Small intestine (tissue), 7 donors: ENCODE results near the gene ZNF358. TPM values are rescaled to one million over a fixed set of nuclear protein-coding genes. Genes with fewer than 3 reads are reported as not detected.
A peak's percentile ranks its signal among the peaks of the same experiment; 100 is the strongest.

Experiments used
- DNase-seq, 2 donors: peaks; one replicate each; pipeline versions ENCODE4 v3.0.0 to v3.0.0-alpha.2; 2013
- FAIRE-seq: peaks from 2 replicates; lab custom pipeline; 2012; peaks lifted over from hg19 to GRCh38; lab: Jason Lieb, UNC
- H3K27ac ChIP-seq, 3 donors: one replicate each; pipeline ENCODE4 v1.5.1; 2013; ENCODE audit warnings: low read length in 2 of 3, mild to moderate bottlenecking in 2 of 3, control low read depth in 1 of 3, inconsistent platforms in 1 of 3, low read depth in 1 of 3, moderate library complexity in 1 of 3
- H3K27me3 ChIP-seq, 3 donors: one replicate each; pipeline ENCODE4 v1.6.1; 2013; ENCODE audit warnings: low read length in 3 of 3, inconsistent platforms in 1 of 3; ENCODE audit not compliant: control insufficient read depth in 3 of 3, insufficient read depth in 3 of 3
- H3K36me3 ChIP-seq, 3 donors: one replicate each; pipeline ENCODE4 v1.6.1; 2013; ENCODE audit warnings: low read length in 3 of 3, inconsistent platforms in 1 of 3, low read depth in 1 of 3, mild to moderate bottlenecking in 1 of 3, moderate library complexity in 1 of 3; ENCODE audit not compliant: control insufficient read depth in 3 of 3, insufficient read depth in 2 of 3
- H3K4me1 ChIP-seq, 3 donors: one replicate each; pipeline ENCODE4 v1.6.1; 2013; ENCODE audit warnings: low read length in 2 of 3, inconsistent platforms in 1 of 3, low read depth in 1 of 3, mild to moderate bottlenecking in 1 of 3, moderate library complexity in 1 of 3; ENCODE audit not compliant: control insufficient read depth in 3 of 3, insufficient read depth in 2 of 3
- H3K4me3 ChIP-seq, 3 donors: one replicate each; pipeline ENCODE4 v1.5.1; 2013; ENCODE audit warnings: low read length in 3 of 3, control low read depth in 1 of 3, inconsistent platforms in 1 of 3, low read depth in 1 of 3, mild to moderate bottlenecking in 1 of 3, moderate library complexity in 1 of 3
- H3K9me3 ChIP-seq, 2 donors: one replicate each; pipeline ENCODE4 v1.6.1; 2013; ENCODE audit warnings: low read depth in 1 of 2, low read length in 1 of 2; ENCODE audit not compliant: control insufficient read depth in 2 of 2, insufficient read depth in 1 of 2
- WGBS, 3 donors: extraction: QIAGEN DNeasy Blood & Tissue Kit; methylation state at CpG; one replicate each; pipeline ENCODE4 v1.1.7; 2013; 5-methylcytosine and 5-hydroxymethylcytosine counted together
- polyA plus RNA-seq, 4 donors: library from polyadenylated mRNA; stranded (reverse) in 3 of 4; unstranded in 1 of 4; fragments of 200-250 nt in 3 of 4; fragments of 120-200 nt in 1 of 4; gene quantifications; one replicate each; pipeline versions ENCODE4 v1.2.1 to v1.2.3, GENCODE V29; 2013
- donor health status: healthy with polysubstance abuse.
- donor health status: control.
- donor health status: control.
- donor health status: Bipolar disorder and iron deficiency.
- donor health status: healthy.

ZNF358 gene
- polyA plus RNA-seq, 4 donors = 37.3 to 77.5 (median 71.9) TPM

- Histone ChIP-seq H3K9me3 (no peaks in the 10 kb centered on the region), H3K4me3 (no peak overlapping the region), H3K4me1 (peaks cover 0 to 9% (median 3%) of the 10 kb centered on the region in 3 donors), H3K27ac (no peak overlapping the region), H3K27me3 (peaks cover 0 to 2% (median 0%) of the 10 kb centered on the region in 3 donors), H3K36me3 (no peaks in the 10 kb centered on the region)
- WGBS, 3 donors = 35 to 44% (median 37%) methylated on average over 19 to 20 of the region's 20 CpGs
- FAIRE-seq (no peak), DNase-seq (peak; percentile 85 to 99)
Measured at GRCh38 chr19:7506385-7507328, 9.2 kb upstream of the ZNF358 start.

DNA sequence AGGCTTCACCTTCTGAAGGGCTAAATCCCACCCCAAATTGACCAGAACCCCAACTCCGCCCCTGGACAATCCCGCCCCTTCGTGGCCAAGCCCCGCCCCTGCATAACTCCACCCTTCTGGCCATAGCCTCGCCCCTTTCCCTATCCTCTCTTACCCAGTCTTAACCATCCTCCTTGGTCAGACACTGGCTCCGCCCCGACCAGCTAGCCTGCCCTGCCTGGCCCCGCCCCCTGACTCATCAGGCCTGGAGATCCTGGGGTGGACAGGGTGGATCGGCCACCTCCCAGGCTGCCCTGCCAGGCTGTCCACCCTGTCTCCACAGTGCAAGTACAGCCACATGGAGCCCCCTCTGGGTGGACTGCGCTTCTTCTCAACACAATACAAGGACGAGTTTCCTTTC lies 8.0 kb upstream of the ZNF358 start:
- H3K4me1 ChIP-seq = peaks cover 0 to 9% (median 3%) of the 10 kb centered on the region in 3 donors
- H3K9me3 ChIP-seq = no peaks in the 10 kb centered on the region
- DNase-seq (peak; percentile 61 to 77), FAIRE-seq (no peak)
- WGBS, 3 donors = 28 to 42% (median 34%) methylated on average over 10 to 11 of the region's 11 CpGs
- H3K4me3 ChIP-seq = no peak overlapping the region
- no peak overlapping the region for H3K27ac ChIP-seq
- H3K36me3 ChIP-seq = no peaks in the 10 kb centered on the region
- peaks cover 0 to 2% (median 0%) of the 10 kb centered on the region in 3 donors for H3K27me3 ChIP-seq

DNA sequence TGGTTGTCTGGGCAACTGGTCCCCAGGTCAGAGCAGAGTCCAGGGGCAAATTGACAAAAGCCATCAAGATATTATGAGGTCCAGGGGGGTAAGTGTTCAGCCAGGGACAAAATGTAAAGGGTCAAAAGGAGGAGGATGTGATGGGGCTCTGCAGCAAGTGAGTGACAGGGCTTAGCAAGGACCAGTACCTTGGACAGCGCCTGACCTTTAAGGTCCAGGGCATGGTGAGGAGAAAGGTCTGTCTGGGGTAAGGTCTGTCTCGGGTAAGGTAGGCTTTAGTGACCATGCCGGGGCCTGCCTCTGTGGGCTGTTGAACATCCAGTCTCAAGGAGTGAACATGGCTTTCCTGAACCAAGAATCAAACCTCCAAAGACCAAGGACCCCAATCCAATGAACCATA lies 6.3 kb upstream of the ZNF358 start:
- Histone ChIP-seq H3K27me3 (peaks cover 0 to 2% (median 0%) of the 10 kb centered on the region in 3 donors), H3K4me3 (no peak overlapping the region), H3K4me1 (peaks cover 0 to 9% (median 3%) of the 10 kb centered on the region in 3 donors), H3K36me3 (no peaks in the 10 kb centered on the region), H3K9me3 (no peaks in the 10 kb centered on the region), H3K27ac (no peak overlapping the region)
- WGBS, 3 donors = 12 to 45% (median 39%) methylated on average over 3 of the region's 3 CpGs
- DNase-seq (no peak), FAIRE-seq (no peak)

- no peaks in the 10 kb centered on the region for H3K9me3 ChIP-seq
- peaks cover 0 to 3% (median 0%) of the 10 kb centered on the region in 3 donors for H3K36me3 ChIP-seq
- peaks cover 0 to 12% (median 0%) of the 10 kb centered on the region in 3 donors for H3K4me1 ChIP-seq
- FAIRE-seq (no peak), DNase-seq (no peak)
- WGBS, 3 donors = 37 to 57% (median 51%) methylated on average over 6 of the region's 6 CpGs
- H3K4me3 ChIP-seq = no peak overlapping the region
- H3K27ac ChIP-seq = no peak overlapping the region
- no peaks in the 10 kb centered on the region for H3K27me3 ChIP-seq
Measured at GRCh38 chr19:7512400-7512851, 3.5 kb upstream of the ZNF358 start.

- FAIRE-seq = no peak
- peaks cover 0 to 12% (median 0%) of the 10 kb centered on the region in 3 donors for H3K4me1 ChIP-seq
- H3K9me3 ChIP-seq = no peaks in the 10 kb centered on the region
- no peak for DNase-seq
- no peak overlapping the region for H3K4me3 ChIP-seq
- H3K36me3 ChIP-seq = peaks cover 0 to 8% (median 0%) of the 10 kb centered on the region in 3 donors
- peak overlapping the region in 1 of 3 donors; percentile 57 for H3K27ac ChIP-seq
- no peaks in the 10 kb centered on the region for H3K27me3 ChIP-seq
- 69 to 86% (median 82%) methylated on average over 5 of the region's 5 CpGs for WGBS, 3 donors
Measured at GRCh38 chr19:7513809-7514642, 1.9 kb upstream of the ZNF358 start.

DNA sequence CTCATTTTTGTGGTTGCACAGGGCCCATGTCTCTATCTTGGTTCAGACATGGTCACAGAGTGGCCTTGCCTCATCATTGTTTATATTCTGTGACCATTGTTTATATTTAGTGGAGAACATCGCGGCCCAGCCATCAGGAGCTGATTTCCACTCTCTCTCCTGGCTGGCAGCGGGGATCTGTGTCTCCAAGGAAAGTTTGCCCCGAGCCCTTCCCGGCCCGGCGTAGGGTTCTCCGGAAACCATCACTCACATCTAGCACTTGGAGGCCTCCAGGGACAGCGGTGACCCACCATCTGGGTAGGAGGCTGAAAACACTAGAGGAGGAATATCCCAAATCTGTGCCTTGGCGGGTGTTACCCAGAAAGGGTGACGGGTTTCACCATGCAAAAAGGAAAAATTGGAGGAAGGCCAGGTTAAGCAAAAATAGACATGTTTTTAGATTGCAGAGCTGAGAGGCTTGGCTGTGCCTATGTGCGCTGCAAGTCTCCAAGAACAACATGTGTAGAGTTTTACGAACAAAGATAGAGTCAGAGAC lies 726 bp upstream of the ZNF358 start:
- WGBS, 3 donors = 65 to 90% (median 81%) methylated on average over 13 of the region's 13 CpGs
- peak in 1 of 2 donors; percentile 24 for DNase-seq
- no peaks in the 10 kb centered on the region for H3K27me3 ChIP-seq
- peaks cover 0 to 12% (median 0%) of the 10 kb centered on the region in 3 donors for H3K4me1 ChIP-seq
- H3K4me3 ChIP-seq = peak overlapping the region in 1 of 3 donors; percentile 24
- no peak for FAIRE-seq
- H3K9me3 ChIP-seq = no peaks in the 10 kb centered on the region
- peak overlapping the region; percentile 43 to 96 (median 48) for H3K27ac ChIP-seq
- peaks cover 0 to 18% (median 0%) of the 10 kb centered on the region in 3 donors for H3K36me3 ChIP-seq

GRCh38 chr19:7516333-7516732 lies 430 bp downstream of the ZNF358 start:
- peaks cover 0 to 26% (median 0%) of the 10 kb centered on the region in 3 donors for H3K36me3 ChIP-seq
- no peaks in the 10 kb centered on the region for H3K27me3 ChIP-seq
- H3K4me3 ChIP-seq = peak overlapping the region; percentile 51 to 87 (median 72)
- H3K27ac ChIP-seq = peak overlapping the region in 2 of 3 donors; percentile 59
- WGBS, 3 donors = 3 to 4% (median 3%) methylated on average over 12 to 28 of the region's 28 CpGs
- FAIRE-seq = no peak
- peaks cover 0 to 12% (median 0%) of the 10 kb centered on the region in 3 donors for H3K4me1 ChIP-seq
- no peaks in the 10 kb centered on the region for H3K9me3 ChIP-seq
- peak in 1 of 2 donors; percentile 28 for DNase-seq
